GM18511 (cell line): Measurements from ENCODE around the gene RECK.
A peak's percentile ranks its signal among the peaks of the same experiment; 100 is the strongest.
"Not testable (repeated sequence)": the region's sequence is repeated elsewhere in the genome, so short reads cannot be mapped to it uniquely, and the experiment has no call there.

ENCODE experiments used
- ATAC-seq: cut with Tn5 transposase; IDR thresholded peaks from one replicate; pipeline ENCODE4 v1.9.1; 2021; ENCODE audit warnings: mild to moderate bottlenecking, moderate library complexity; ENCODE audit not compliant: unreplicated experiment

Gene RECK

DNA sequence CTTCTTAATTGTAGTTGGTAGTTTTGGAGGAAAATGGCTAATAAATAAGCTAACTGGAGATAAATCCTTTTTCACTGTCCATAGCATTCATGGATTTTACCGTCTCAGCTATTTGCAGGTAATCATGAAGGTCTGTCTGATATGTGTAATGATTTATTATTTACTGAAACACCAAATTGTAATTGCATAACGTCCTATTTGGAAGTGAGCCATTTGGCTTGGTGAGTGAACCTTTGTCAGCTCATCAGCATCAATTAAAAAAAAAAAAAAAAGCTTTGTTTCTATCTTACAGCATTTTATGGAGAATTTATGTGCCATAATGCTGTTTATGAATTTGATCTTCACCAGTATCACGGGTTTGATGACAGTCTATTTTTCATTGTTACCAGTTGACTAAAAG lies 20.2 kb downstream of the RECK start:
- no peak for ATAC-seq

GRCh38 chr9:36063804-36064447 lies 27.2 kb downstream of the RECK start:
- no peak for ATAC-seq

DNA sequence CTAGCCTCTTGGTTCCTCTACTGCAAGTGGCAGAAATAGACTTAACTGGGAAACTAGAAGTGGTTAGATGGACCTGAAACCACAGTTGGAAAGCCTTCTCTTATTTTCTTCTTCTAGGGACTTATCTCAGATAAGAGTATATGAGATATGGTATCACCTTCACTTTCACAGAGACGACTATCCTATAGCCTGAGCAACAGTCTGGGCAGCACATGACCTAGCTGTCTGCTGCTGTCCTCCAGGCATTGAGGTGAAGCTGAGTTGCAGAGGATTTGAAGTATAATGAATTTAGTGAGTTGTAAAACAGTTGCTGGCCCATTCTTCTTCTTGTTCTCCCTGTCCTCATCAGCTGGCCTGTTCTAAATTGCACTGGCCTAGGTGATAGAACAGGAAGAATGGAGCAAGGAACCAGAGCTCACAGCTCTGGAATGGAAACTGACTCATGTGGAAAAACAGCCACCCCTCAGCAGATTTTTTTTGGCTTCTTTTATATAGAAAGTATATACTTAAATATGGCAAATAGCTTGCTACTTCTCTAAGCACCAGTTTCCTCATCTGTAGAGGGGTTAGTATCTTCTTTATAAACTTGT lies 27.8 kb downstream of the RECK start:
- ATAC-seq, result no peak

DNA sequence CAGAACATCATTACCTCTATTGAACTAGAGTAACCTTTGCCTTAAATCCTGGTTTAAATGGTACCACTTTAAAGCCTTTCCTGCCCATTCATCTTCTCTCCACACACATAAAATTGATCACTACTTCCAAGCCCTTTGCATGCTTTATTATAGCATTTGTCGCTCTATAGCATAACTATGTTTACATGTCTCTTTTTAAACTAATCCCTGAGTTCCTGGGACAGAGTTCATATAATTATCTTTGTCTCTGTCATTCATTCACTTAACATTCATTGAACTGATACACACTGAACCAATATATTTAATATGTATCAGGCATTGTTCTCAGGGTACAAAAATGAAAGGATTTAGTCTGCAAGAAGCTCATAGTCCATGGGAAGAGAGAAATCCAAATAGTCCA lies 37.3 kb downstream of the RECK start:
- ATAC-seq, result no peak

DNA sequence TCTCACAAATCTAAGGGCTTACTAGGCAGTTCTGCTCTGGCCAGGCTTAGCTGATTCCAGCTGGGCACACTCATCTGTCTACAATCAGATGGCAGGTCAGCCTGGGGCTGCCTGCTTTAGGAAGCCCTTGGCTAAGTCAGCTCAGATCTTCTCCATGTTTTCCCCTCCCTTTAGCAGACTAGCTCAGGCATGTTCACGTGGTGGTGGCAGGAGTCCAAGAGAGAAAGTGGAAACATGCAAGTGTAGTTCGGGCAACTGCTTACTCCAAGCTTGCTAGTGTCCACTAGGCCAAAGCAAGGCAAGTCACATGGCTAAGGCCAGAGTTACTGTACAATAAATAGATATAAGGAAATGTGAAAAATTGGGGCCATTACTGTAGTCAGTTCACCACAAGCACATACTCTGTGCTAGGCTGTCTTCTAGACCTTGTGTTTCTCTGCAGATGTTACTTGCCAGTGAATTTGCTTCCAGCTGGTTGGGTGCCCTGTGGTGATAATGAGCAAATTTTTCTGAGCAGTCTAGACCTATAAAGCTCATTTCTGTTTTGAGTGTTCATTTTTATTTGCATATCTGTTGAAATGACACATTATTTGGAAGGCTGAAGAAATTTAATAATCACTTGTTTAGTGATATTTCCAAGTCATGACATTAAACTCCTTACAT lies 38.3 kb downstream of the RECK start:
- no peak for ATAC-seq

DNA sequence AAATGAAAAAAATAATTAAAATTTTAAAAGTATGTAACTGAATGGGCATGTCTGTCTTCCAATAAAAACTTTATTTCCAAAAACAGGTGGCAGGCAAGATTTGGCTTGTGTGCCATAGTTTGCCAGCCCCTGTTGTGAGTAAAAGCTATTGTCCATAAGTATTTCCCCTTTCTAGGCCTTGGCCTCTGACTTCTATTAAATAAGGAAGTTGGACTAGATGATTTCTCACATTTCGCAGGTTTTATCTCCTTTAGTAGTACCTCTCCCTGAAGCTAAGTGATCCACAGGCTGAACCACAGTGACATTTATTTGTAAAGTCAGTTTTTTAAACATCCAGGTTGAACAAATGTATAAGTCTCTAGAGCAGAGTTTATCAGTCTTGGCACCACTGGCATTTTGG lies 41.3 kb downstream of the RECK start:
- no peak for ATAC-seq

DNA sequence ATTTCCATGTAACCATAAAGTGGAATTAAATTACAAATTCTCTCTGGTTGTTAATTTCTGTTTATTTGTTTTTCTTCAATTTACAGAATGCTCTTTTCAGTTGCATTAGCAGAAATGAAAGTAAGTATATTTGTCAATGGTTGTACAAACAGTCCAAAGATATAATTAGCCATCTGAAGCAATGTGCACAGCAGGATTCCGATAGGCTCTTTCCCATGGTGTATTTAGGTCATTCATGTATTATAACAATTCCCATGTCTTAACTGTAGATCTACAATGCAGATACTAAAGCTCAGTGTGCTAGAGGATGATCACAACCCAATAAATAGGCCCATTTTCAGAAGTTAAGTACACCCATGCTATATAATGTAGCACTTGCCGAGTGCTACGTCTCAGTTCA lies 43.8 kb downstream of the RECK start:
- ATAC-seq, result no peak

DNA sequence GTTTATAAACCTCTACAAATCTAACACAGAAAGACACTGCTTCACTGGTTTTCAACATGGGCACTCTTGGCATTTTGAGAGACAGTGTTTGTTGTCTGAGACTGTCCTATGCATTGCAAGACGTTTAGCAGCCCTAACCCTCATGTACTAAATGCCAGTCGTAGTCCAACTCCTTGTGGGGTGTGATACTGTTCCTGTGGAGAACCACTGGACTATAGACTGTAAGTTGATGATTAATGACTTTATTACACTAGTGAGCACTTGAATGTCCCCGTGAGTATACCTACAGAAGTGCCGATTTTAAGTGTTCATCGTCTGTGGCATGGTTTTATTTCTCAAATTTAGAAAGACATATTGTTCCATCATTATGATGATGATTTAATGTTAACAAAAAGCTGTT lies 46.2 kb downstream of the RECK start:
- ATAC-seq, result no peak

DNA sequence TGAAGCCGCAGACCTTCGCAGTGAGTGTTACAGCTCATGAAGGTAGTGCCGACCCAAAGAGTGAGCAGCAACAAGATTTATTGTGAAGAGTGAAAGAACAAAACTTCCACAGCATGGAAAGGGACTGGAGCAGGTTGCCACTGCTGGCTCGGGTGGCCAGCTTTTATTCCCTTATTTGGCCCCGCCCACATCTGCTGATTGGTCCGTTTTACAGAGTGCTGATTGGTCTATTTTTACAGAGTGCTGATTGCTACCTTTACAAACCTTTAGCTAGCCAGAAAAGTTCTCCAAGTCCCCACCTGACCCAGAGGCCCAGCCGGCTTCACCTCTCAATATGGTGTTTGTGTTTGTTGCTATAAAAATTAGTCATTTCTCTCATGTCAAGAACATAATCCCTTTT lies 49.7 kb downstream of the RECK start:
- no peak for ATAC-seq

GRCh38 chr9:36087054-36087453 lies 50.3 kb downstream of the RECK start:
- ATAC-seq, result not testable (repeated sequence)

DNA sequence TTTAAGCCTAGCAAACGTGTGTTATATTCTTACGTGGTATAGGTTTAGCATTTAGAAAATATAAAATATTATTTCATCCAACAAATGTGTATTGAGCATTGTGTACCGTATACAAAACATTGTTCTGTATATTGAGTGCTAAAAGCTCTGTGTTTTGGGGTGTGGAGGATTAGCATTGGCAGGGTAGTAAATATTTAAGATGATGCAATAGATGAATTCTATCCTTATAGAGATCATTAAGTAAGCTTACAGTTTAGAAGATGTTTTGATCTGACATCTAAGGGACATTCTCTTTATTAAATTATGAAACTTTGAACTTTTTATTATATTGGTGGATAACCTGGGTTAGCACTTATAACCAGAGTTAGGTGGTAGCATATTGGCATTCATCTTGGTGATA lies 51.3 kb downstream of the RECK start:
- no peak for ATAC-seq

DNA sequence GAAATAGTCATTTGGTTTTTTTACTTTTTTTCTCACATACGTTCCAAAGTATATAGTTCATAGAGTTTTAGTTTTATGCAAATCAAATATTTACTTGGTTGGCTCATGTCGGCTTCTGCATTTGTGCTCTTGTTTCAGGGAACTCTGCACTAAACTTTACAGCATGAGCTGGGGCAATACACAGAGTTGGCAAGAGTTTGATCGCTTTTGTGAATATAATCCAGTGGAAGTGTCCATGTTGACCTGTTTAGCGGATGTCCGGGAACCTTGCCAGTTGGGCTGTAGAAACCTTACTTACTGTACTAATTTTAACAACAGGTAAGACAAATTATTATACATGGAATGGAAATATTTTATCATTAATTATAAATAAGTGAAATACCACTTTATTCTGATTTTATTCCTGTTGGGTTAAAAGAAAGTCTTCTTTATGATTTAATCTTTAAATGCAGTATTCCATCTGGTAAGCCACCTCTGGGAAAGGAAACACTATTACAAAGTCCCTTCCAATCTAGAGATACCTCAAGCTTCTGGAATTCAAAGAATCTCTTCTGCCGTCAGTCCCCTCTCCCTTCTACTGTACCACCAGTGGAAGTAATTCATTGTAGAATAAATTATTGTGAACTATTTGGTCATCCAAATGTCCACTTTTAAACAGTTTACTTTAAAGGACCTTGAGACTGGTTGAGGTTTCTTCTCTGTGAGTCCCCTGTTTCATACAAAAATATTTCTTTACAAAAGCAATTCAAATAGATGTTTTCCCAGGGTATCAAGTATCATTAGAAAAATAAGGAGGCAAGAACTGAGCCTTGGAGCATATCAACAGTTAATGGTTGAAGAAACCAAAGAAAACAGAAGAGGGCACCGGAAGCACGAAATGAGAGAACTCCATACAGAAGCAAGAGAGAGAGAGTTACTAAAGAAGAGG lies 54.6 kb downstream of the RECK start:
- no peak for ATAC-seq

DNA sequence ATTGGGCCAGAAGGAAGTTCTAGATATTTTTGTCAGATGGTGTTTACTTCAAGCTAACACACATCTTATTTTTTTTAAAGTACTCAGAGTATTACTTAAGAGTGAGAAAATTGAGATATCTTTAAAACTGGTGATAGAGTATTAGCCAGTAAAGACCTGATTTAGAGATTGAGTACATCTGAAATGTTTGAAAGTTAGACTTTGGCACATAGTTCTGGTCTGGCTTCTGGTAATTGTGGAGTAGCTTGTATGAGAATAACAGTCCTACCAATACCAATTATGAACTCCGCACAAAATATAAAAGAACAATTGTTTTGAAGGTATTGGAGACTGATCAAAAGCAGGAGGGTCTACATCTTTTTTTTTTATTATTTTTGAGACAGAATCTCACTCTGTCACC lies 55.3 kb downstream of the RECK start:
- ATAC-seq, result no peak

DNA sequence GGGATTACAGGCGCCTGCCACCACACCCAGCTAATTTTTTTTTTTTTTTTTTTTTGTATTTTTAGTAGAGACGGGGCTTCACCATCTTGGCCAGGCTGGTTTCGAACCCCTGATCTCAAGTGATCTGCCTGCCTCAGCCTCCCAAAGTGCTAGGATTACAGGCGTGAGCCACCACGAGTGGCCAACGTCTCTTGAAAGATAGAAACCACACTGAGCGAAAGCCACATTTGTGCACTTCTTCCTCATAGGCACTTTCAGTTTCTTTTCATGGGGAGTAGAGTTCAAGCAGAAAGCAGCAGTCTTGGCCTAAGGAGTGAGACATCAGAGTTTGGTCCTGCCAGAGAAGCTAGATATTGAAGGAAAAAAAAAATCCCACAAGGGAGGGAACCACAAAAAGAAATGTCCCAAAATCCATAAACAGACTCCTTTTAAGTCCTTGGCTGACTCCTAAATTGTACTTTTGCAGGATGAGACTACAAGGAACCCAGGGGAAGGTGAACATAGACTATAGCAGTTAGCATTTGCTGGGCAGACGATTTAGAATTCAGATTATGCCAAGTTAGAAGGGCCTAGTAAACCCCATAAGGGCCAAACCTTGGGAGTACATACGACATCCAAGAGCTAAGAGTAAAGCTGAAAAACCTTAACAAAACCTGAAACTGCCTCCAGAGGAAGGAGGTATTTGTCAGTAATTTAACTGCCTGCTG lies 55.9 kb downstream of the RECK start:
- ATAC-seq, result peak; percentile 90

GRCh38 chr9:36093384-36093783 lies 56.7 kb downstream of the RECK start:
- no peak for ATAC-seq

GRCh38 chr9:36099718-36100117 lies 63.0 kb downstream of the RECK start:
- no peak for ATAC-seq

GRCh38 chr9:36100532-36100931 lies 63.8 kb downstream of the RECK start:
- ATAC-seq, result no peak

GRCh38 chr9:36101916-36102741 lies 65.4 kb downstream of the RECK start:
- ATAC-seq, result no peak

DNA sequence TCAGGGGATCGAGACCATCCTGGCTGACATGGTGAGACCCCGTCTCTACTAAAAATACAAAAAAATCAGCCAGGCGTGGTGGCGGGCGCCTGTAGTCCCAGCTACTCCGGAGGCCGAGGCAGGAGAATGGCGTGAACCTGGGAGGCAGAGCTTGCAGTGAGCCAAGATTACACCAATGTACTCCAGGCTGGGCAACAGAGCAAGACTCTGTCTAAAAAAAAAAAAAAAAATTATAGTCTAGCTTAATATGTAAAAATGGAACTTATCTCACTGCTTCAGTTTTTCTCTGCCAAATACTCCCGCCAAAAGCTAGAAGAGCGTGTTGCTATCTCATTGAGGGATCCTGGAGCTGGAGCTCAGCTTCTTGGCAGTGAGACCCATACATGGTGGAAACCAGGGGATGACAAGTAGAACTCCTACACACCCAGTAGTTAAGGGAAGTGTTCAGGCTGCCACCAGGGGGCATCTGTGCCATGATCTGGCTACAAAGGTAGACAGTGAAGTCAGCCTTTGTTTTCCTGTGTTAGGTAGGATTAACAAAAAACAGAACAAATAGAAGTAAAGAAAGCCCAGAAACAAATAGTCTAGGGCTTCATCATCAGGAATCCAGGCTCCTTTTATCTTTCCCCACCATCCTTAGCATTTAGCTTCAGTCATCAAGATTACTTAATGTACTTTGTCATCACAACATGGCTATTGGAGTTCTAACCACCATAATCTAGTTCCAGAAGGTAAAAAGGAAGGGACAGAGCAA lies 66.2 kb downstream of the RECK start:
- peak; percentile 77 for ATAC-seq
